ENCODE data around the gene HCRTR1. TPM values are rescaled to one million over a fixed set of nuclear protein-coding genes. Genes with fewer than 3 reads are reported as not detected.

The HCRTR1 gene
- total RNA-seq, 2 experiments from 2014 or later: not detected

GRCh38 chr1:31671561-31672201 lies 54.2 kb downstream of the HCRTR1 start:
- no peak for DNase-seq
- H3K27me3 Mint-ChIP-seq (ENCODE audit: low read depth): peaks cover 12% of the 10 kb centered on the region
- H3K27ac Mint-ChIP-seq: no peak overlapping the region

DNA sequence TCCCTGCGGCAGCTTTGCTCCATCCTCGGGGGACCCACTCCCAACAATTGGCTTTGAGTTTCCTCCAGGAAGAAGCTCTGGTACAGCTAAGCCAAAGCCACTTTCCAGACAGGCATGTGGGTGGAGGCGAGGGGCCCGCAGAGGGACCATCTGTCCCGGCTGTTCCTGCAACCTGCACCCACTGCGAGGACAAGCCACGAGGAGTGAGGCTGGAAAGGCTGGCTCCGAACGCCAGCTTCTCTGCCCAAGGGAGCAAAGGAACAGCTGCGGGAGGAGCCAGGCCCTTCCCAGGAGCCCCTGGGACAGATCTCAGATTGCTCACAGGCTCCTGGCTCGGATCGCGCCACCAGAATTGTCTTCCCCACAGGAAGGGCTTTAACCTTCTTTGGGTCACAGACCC lies 55.5 kb downstream of the HCRTR1 start:
- Mint-ChIP-seq H3K27me3 (ENCODE audit: low read depth) (peaks cover 12% of the 10 kb centered on the region), H3K9me3 (no peaks in the 10 kb centered on the region), H3K4me1 (ENCODE audit: low read depth) (peaks cover 10% of the 10 kb centered on the region), H3K36me3 (ENCODE audit: low read depth) (no peaks in the 10 kb centered on the region), H3K27ac (no peak overlapping the region), H3K4me3 (no peak overlapping the region)
- DNase-seq: no peak
- CTCF ChIA-PET: no interaction called here
- intact Hi-C loops (cut with micrococcal nuclease): no loop called here

More at GRCh38 chr1:31671561-31672201, 54.2 kb downstream of the HCRTR1 start:
- H3K4me1 Mint-ChIP-seq (ENCODE audit: low read depth): peaks cover 10% of the 10 kb centered on the region
- H3K4me3 Mint-ChIP-seq: no peak overlapping the region
- intact Hi-C loops (cut with micrococcal nuclease): no loop called here
- CTCF ChIA-PET: interaction anchor here (1.7 kb wide), 1 partner anchor 33 kb away, joined by 4 read pairs; no protein-coding TSS in a partner anchor
- no peaks in the 10 kb centered on the region for H3K36me3 Mint-ChIP-seq (ENCODE audit: low read depth)
- H3K9me3 Mint-ChIP-seq: no peaks in the 10 kb centered on the region

DNA sequence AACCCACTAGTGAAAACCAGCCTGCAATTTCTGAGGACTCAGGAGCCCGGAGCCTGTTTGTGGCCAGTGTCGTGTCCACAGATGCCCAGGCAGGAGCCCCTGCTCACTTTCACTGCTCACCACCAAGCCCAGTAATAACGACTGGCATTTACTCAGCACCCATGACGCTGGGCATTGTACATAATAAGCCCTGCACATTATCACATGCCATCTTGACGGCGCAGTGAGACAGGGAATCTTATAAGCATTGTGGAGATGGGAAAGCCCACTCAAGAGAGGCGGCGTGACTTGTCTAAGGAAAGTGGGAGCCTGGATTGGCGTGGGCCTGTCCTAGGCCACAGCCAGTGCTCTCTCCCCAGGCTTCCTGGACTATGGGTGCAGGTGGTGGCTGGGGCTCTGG lies 55.9 kb downstream of the HCRTR1 start:
- Mint-ChIP-seq H3K27me3 (ENCODE audit: low read depth) (peaks cover 12% of the 10 kb centered on the region), H3K36me3 (ENCODE audit: low read depth) (no peaks in the 10 kb centered on the region), H3K4me1 (ENCODE audit: low read depth) (peaks cover 10% of the 10 kb centered on the region), H3K27ac (no peak overlapping the region), H3K9me3 (no peaks in the 10 kb centered on the region), H3K4me3 (no peak overlapping the region)
- CTCF ChIA-PET: no interaction called here
- DNase-seq: no peak
- intact Hi-C loops (cut with micrococcal nuclease): no loop called here

- H3K9me3 Mint-ChIP-seq: no peaks in the 10 kb centered on the region
- no peak overlapping the region for H3K4me3 Mint-ChIP-seq
- intact Hi-C loops (cut with micrococcal nuclease): no loop called here
- DNase-seq: no peak
- no peaks in the 10 kb centered on the region for H3K36me3 Mint-ChIP-seq (ENCODE audit: low read depth)
- peaks cover 8% of the 10 kb centered on the region for H3K27me3 Mint-ChIP-seq (ENCODE audit: low read depth)
- peaks cover 6% of the 10 kb centered on the region for H3K4me1 Mint-ChIP-seq (ENCODE audit: low read depth)
- H3K27ac Mint-ChIP-seq: no peak overlapping the region
- CTCF ChIA-PET: interaction anchor here (0.7 kb wide), 1 partner anchor 821 kb away, joined by 4 read pairs; no protein-coding TSS in a partner anchor
Measured at GRCh38 chr1:31674626-31675025, 57.1 kb downstream of the HCRTR1 start.

DNA sequence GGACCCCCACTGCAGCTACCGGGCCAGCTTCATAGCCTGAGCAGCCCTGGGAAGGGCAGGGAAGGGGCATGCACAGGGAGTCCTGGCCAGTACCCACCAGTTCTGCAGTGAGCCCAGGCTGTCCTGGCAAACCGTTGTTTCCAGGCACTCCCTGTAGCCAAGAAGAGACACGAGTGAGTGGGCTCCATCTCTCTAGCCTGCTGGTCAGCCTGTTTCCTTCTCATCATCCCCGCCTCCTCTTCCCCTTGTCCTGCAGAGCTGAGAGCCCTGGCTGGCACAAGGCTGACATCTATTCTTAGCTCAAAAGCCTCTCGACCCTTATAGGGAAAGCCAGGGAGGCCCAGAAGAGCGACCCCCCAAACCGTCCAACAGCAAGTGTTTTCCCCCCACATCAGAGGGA lies 57.7 kb downstream of the HCRTR1 start:
- intact Hi-C loops (cut with micrococcal nuclease): no loop called here
- Mint-ChIP-seq H3K27me3 (ENCODE audit: low read depth) (peaks cover 7% of the 10 kb centered on the region), H3K36me3 (ENCODE audit: low read depth) (no peaks in the 10 kb centered on the region), H3K4me3 (no peak overlapping the region), H3K9me3 (no peaks in the 10 kb centered on the region), H3K4me1 (ENCODE audit: low read depth) (peaks cover 3% of the 10 kb centered on the region), H3K27ac (no peak overlapping the region)
- CTCF ChIA-PET: interaction anchor here (0.7 kb wide), 1 partner anchor 821 kb away, joined by 4 read pairs; no protein-coding TSS in a partner anchor
- DNase-seq: no peak

GRCh38 chr1:31675756-31676155 lies 58.3 kb downstream of the HCRTR1 start:
- Mint-ChIP-seq H3K4me1 (ENCODE audit: low read depth) (no peaks in the 10 kb centered on the region), H3K27ac (no peak overlapping the region), H3K9me3 (no peaks in the 10 kb centered on the region), H3K4me3 (no peak overlapping the region), H3K27me3 (ENCODE audit: low read depth) (peaks cover 4% of the 10 kb centered on the region), H3K36me3 (ENCODE audit: low read depth) (no peaks in the 10 kb centered on the region)
- no peak for DNase-seq
- CTCF ChIA-PET: no interaction called here
- intact Hi-C loops (cut with micrococcal nuclease): no loop called here

Other genes starting within 250 kb of the HCRTR1 start
- not detected for gene FABP3, start 244.6 kb upstream of the HCRTR1 start, total RNA-seq
- under 1 TPM in 1 of 2 experiments, not detected in 1; 0.10 TPM for gene SERINC2, start 204.5 kb upstream of the HCRTR1 start, total RNA-seq
- gene TINAGL1, start 41.2 kb upstream of the HCRTR1 start, total RNA-seq: not detected
- gene PEF1, start 27.2 kb downstream of the HCRTR1 start, total RNA-seq: 10 to 100 TPM; 79.6 to 80.6 TPM
- under 1 TPM; 0.17 to 0.47 TPM for gene COL16A1, start 86.3 kb downstream of the HCRTR1 start, total RNA-seq
- under 1 TPM; 0.24 to 0.30 TPM for gene ADGRB2, start 146.7 kb downstream of the HCRTR1 start, total RNA-seq
- gene SPOCD1, start 198.3 kb downstream of the HCRTR1 start, total RNA-seq: under 1 TPM; 0.21 to 0.30 TPM